SK-N-SH (cell line): ENCODE data around the gene TAS1R1. TPM values are rescaled to one million over a fixed set of nuclear protein-coding genes. Genes with fewer than 3 reads are reported as not detected.
"Not testable (repeated sequence)": the region's sequence is repeated elsewhere in the genome, so short reads cannot be mapped to it uniquely, and the experiment has no call there.

Source experiments
- CTCF ChIA-PET: fragments of 300-600, 350-600 bp; formaldehyde crosslinking; extraction: SDS; loops from one replicate; lab custom pipeline; 2021; lab: Yijun Ruan, JAX
- POLR2A ChIA-PET: fragments of 350-600 bp; sonication (Branson Sonifier 250); formaldehyde crosslinking; extraction: SDS; loops from one replicate; lab custom pipeline; 2020; ENCODE audit warnings: antibody characterized with exemption, inconsistent platforms; lab: Yijun Ruan, JAX
- DNase-seq: peaks from one replicate; pipeline ENCODE4 v3.0.0; 2012
- H2AFZ ChIP-seq: fragments of 200-600 bp; sonication (generic); 2 replicates; pipeline ENCODE4 v1.8.1; 2016; ENCODE audit warnings: antibody characterized with exemption, mild to moderate bottlenecking, low read depth
- H3F3A ChIP-seq: fragments of 200-600 bp; sonication (generic); replicated peaks from 2 replicates; pipeline ENCODE3; 2016; ENCODE audit warnings: antibody characterized with exemption, mild to moderate bottlenecking; ENCODE audit not compliant: insufficient read depth
- H3K27ac ChIP-seq, 2 experiments: fragments of 200-500 bp in 1 of 2; fragments of 200-600 bp in 1 of 2; sonication (Bioruptor generic) in 1 of 2; sonication (generic), shearing (Covaris generic) in 1 of 2; 2 replicates each; pipeline versions ENCODE4 v1.5.1 to v1.6.1; 2014 to 2016; ENCODE audit warnings: low read depth in 2 of 2, inconsistent platforms in 1 of 2, low read length in 1 of 2, mild to moderate bottlenecking in 1 of 2, mixed read lengths in 1 of 2
- H3K27me3 ChIP-seq: fragments of 200-600 bp; sonication (generic), shearing (Covaris generic); 2 replicates; pipeline ENCODE4 v1.6.1; 2016; ENCODE audit warnings: mixed run types; ENCODE audit not compliant: insufficient read depth
- H3K36me3 ChIP-seq, 2 experiments: fragments of 200-500 bp in 1 of 2; fragments of 200-600 bp in 1 of 2; sonication (Bioruptor generic) in 1 of 2; sonication (generic) in 1 of 2; replicated peaks in 1 of 2; 2 replicates each; pipeline versions ENCODE3 to v1.5.1; 2014 to 2016; ENCODE audit warnings: low read length in 1 of 2, mild to moderate bottlenecking in 1 of 2; ENCODE audit not compliant: insufficient read depth in 2 of 2, control insufficient read depth in 1 of 2
- H3K4me1 ChIP-seq, 2 experiments: fragments of 200-500 bp in 1 of 2; fragments of 200-600 bp in 1 of 2; sonication (Bioruptor generic) in 1 of 2; sonication (generic), shearing (Covaris generic) in 1 of 2; 2 replicates each; pipeline versions ENCODE4 v1.5.1 to v1.6.1; 2014 to 2016; ENCODE audit warnings: low read depth in 1 of 2, low read length in 1 of 2, mixed run types in 1 of 2; ENCODE audit not compliant: insufficient read depth in 2 of 2, control insufficient read depth in 1 of 2
- H3K4me2 ChIP-seq: fragments of 200-600 bp; sonication (generic), shearing (Covaris generic); 2 replicates; pipeline ENCODE4 v1.6.1; 2017; ENCODE audit warnings: mixed run types
- H3K4me3 ChIP-seq, 2 experiments: fragments of 200-500 bp in 1 of 2; fragments of 200-600 bp in 1 of 2; sonication (Bioruptor generic) in 1 of 2; sonication (generic), shearing (Covaris generic) in 1 of 2; 2 replicates each; pipeline versions ENCODE4 v1.5.1 to v1.8.1; 2014 to 2016; ENCODE audit warnings: low read depth in 2 of 2, inconsistent platforms in 1 of 2, low read length in 1 of 2, mild to moderate bottlenecking in 1 of 2, mixed read lengths in 1 of 2, moderate library complexity in 1 of 2
- H3K79me2 ChIP-seq: fragments of 200-600 bp; sonication (generic); 2 replicates; pipeline ENCODE4 v1.8.1; 2017; ENCODE audit warnings: mild to moderate bottlenecking; ENCODE audit not compliant: insufficient read depth
- H3K9ac ChIP-seq: fragments of 200-600 bp; sonication (generic); 2 replicates; pipeline ENCODE4 v1.6.1; 2017; ENCODE audit warnings: mixed run types
- H3K9me2 ChIP-seq: fragments of 200-600 bp; sonication (generic); 2 replicates; pipeline ENCODE4 v1.6.1; 2017; ENCODE audit warnings: mixed run types
- H3K9me3 ChIP-seq: fragments of 200-600 bp; sonication (generic); 2 replicates; pipeline ENCODE4 v1.6.1; 2017; ENCODE audit warnings: mixed run types, mild to moderate bottlenecking, moderate library complexity
- H4K20me1 ChIP-seq: fragments of 200-600 bp; sonication (generic); 2 replicates; pipeline ENCODE4 v1.6.1; 2017; ENCODE audit warnings: mild to moderate bottlenecking, mixed run types; ENCODE audit not compliant: insufficient read depth
- EP300 ChIP-seq, 2 experiments: IDR thresholded peaks; 2 replicates each; pipeline versions ENCODE4 v1.4.0 to v1.6.1; 2012; ENCODE audit warnings: borderline replicate concordance in 1 of 2, low read depth in 1 of 2, low read length in 1 of 2
- EZH2phosphoT487 ChIP-seq: fragments of 200-600 bp; sonication (generic); IDR thresholded peaks from 2 replicates; pipeline ENCODE4 v1.6.1; 2017; ENCODE audit warnings: low read depth, mixed run types, mild to moderate bottlenecking, antibody characterized with exemption, moderate library complexity, borderline replicate concordance
- GATA2 ChIP-seq: sonication (generic); formaldehyde crosslinking; IDR thresholded peaks from 2 replicates; pipeline ENCODE4 v1.5.0; 2020; ENCODE audit warnings: mild to moderate bottlenecking, missing genetic modification reagents
- MEF2A ChIP-seq: IDR thresholded peaks from 2 replicates; pipeline ENCODE4 v1.4.0; 2012; ENCODE audit warnings: low read depth, borderline replicate concordance
- NFIC ChIP-seq: IDR thresholded peaks from 2 replicates; pipeline ENCODE4 v1.4.0; 2012; ENCODE audit warnings: borderline replicate concordance
- NRF1 ChIP-seq: IDR thresholded peaks from 2 replicates; pipeline ENCODE4 v1.6.1; 2012; ENCODE audit warnings: low read depth, mild to moderate bottlenecking, low read length
- POLR2AphosphoS5 ChIP-seq: IDR thresholded peaks from 2 replicates; pipeline ENCODE4 v1.6.1; 2012; ENCODE audit warnings: low read depth, low read length
- RAD21 ChIP-seq: IDR thresholded peaks from 2 replicates; pipeline ENCODE4 v1.6.1; 2012; ENCODE audit warnings: mild to moderate bottlenecking, low read length
- RCOR1 ChIP-seq: fragments of 150-350 bp; IDR thresholded peaks from 2 replicates; pipeline ENCODE4 v1.6.1; 2017; ENCODE audit warnings: antibody characterized with exemption, low read length
- RFX5 ChIP-seq: IDR thresholded peaks from 2 replicates; pipeline ENCODE4 v1.6.1; 2012; ENCODE audit warnings: mild to moderate bottlenecking, improper control_type of control experiment, low read length
- RXRA ChIP-seq: IDR thresholded peaks from 2 replicates; pipeline ENCODE4 v1.4.0; 2012; ENCODE audit warnings: low read depth, mild to moderate bottlenecking, borderline replicate concordance
- TAF1 ChIP-seq: IDR thresholded peaks from 2 replicates; pipeline ENCODE4 v1.6.1; 2012; ENCODE audit warnings: low read depth, mild to moderate bottlenecking, low read length, moderate library complexity, borderline replicate concordance
- TCF12 ChIP-seq: IDR thresholded peaks from 2 replicates; pipeline ENCODE4 v1.4.0; 2012
- TEAD4 ChIP-seq: IDR thresholded peaks from 2 replicates; pipeline ENCODE4 v1.4.0; 2012; ENCODE audit warnings: mild to moderate bottlenecking, borderline replicate concordance; ENCODE audit not compliant: insufficient read depth
- WGBS: methylation state at CpG from one replicate; pipeline ENCODE4 v1.1.6; 2017; ENCODE audit warnings: low lambda C conversion rate; 5-methylcytosine and 5-hydroxymethylcytosine counted together
- polyA plus RNA-seq, 3 experiments: library from polyadenylated mRNA; depleted of rRNA; stranded (reverse); fragments of >200 nt; gene quantifications; 2 replicates each; pipeline ENCODE4 v1.2.3, GENCODE V29; 2012
- TF ChIP-seq, protein P1 (sequence below): IDR thresholded peaks from 2 replicates; pipeline ENCODE4 v1.4.0; 2012; ENCODE audit warnings: low read depth, borderline replicate concordance
- TF ChIP-seq, protein P2 (sequence below): IDR thresholded peaks from 2 replicates; pipeline ENCODE4 v1.6.1; 2012; ENCODE audit warnings: mild to moderate bottlenecking, low read depth, low read length, moderate library complexity
- TF ChIP-seq, protein P3 (sequence below): IDR thresholded peaks from 2 replicates; pipeline ENCODE4 v1.4.0; 2012; ENCODE audit warnings: low read depth

TAS1R1 gene
- polyA plus RNA-seq, 1 of the 3 experiments (the other 2 are of a cell fraction): not detected

DNA sequence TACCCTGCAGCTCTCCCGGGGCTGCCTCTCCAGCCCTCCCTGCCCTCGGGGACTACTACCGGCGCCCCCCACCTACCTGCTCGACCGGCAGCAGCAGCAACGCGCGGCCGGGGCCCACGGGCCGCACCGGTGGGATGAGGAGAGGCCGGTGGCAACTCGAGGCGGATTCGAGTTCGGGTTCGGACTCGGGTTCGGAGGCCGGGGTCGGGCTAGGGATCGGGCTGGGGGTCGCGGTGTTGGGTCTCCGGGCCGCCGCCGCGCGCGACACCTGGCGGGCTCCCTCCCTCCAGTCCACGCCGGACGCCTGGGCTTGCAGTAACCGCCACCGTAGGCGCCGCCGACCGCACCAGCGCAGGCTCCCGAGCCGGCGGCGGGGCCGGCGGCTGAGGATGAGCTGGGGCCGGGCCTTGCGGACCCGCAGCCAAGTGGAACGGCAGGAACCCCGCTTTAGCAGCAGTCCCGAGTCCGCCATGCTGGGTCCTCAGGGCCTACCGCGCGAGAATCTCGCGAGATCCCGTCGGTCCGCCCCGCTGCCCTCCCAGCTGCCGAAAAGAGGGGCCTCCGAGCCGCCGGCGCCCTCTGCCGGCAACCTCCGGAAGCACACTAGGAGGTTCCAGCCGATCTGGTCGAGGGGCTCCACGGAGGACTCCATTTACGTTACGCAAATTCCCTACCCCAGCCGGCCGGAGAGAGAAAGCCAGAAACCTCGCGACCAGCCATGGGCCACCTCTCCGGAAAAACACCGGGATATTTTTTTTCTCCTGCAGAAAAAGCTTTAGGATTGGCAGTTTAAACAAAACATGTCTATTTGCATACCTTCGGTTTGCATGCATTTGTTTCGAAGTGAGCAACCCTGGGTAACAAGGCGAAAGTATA is 838 bp upstream of the TAS1R1 start, which contains the start of gene NOL9 (continued):
- no peak for TF ChIP-seq TEAD4
- peak in 1 of 2 experiments; percentile 8; a peak in 1 of 4 replicates for TF ChIP-seq EP300 (IDR thresholded peaks at IDR 0.05; ENCODE audit: borderline replicate concordance in 1 of 2, low read depth in 1 of 2, low read length in 1 of 2)
- 0 out of 2 replicates have a peak, but pooled peaks have one; percentile 30 for TF ChIP-seq RCOR1
- peak; percentile 81 for TF ChIP-seq POLR2AphosphoS5
- TF ChIP-seq RAD21: peak; percentile 61
- TF ChIP-seq TCF12: no peak
- no peak for TF ChIP-seq NFIC
- TF ChIP-seq EZH2phosphoT487: no peak
- TF ChIP-seq NRF1: no peak
- TF ChIP-seq, protein P1, sequence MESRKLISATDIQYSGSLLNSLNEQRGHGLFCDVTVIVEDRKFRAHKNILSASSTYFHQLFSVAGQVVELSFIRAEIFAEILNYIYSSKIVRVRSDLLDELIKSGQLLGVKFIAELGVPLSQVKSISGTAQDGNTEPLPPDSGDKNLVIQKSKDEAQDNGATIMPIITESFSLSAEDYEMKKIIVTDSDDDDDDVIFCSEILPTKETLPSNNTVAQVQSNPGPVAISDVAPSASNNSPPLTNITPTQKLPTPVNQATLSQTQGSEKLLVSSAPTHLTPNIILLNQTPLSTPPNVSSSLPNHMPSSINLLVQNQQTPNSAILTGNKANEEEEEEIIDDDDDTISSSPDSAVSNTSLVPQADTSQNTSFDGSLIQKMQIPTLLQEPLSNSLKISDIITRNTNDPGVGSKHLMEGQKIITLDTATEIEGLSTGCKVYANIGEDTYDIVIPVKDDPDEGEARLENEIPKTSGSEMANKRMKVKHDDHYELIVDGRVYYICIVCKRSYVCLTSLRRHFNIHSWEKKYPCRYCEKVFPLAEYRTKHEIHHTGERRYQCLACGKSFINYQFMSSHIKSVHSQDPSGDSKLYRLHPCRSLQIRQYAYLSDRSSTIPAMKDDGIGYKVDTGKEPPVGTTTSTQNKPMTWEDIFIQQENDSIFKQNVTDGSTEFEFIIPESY: peak; percentile 99
- TF ChIP-seq RFX5: no peak

DNA sequence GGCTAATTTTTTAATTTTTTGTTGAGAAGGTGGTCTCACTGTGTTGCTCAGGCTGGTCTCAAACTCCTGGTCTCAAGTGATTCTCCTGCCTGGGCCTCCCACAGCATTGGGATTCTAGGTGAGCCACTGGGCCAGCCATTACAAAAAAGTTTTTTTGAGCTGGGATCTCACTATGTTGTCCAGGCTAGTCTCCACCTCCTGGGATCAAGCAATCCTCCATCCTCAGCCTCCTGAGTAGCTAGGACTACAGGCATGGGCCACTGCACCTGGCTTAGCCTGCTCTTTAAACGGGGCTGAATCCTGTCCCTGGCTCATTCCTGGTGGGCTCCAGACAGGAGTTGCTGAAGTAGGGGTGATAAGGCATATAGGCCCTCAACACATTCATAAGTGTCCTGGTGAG is 2.5 kb downstream of the TAS1R1 start:
- no peaks in the 10 kb centered on the region for H4K20me1 ChIP-seq
- H3K27me3 ChIP-seq: no peaks in the 10 kb centered on the region
- H3K36me3 ChIP-seq: no peaks in the 10 kb centered on the region
- H3K79me2 ChIP-seq: peaks cover 17% of the 10 kb centered on the region
- H2AFZ ChIP-seq: no peak overlapping the region
- no peak overlapping the region for H3K4me2 ChIP-seq
- 0% methylated on average over 1 of the region's 1 CpG for WGBS
- TF ChIP-seq, protein P2, sequence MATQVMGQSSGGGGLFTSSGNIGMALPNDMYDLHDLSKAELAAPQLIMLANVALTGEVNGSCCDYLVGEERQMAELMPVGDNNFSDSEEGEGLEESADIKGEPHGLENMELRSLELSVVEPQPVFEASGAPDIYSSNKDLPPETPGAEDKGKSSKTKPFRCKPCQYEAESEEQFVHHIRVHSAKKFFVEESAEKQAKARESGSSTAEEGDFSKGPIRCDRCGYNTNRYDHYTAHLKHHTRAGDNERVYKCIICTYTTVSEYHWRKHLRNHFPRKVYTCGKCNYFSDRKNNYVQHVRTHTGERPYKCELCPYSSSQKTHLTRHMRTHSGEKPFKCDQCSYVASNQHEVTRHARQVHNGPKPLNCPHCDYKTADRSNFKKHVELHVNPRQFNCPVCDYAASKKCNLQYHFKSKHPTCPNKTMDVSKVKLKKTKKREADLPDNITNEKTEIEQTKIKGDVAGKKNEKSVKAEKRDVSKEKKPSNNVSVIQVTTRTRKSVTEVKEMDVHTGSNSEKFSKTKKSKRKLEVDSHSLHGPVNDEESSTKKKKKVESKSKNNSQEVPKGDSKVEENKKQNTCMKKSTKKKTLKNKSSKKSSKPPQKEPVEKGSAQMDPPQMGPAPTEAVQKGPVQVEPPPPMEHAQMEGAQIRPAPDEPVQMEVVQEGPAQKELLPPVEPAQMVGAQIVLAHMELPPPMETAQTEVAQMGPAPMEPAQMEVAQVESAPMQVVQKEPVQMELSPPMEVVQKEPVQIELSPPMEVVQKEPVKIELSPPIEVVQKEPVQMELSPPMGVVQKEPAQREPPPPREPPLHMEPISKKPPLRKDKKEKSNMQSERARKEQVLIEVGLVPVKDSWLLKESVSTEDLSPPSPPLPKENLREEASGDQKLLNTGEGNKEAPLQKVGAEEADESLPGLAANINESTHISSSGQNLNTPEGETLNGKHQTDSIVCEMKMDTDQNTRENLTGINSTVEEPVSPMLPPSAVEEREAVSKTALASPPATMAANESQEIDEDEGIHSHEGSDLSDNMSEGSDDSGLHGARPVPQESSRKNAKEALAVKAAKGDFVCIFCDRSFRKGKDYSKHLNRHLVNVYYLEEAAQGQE: no peak
- TF ChIP-seq RCOR1 (no peak), RFX5 (no peak), POLR2AphosphoS5 (no peak), MEF2A (no peak), RXRA (no peak), TAF1 (no peak), GATA2 (CRISPR knock-in tag) (no peak), TEAD4 (no peak)
- TF ChIP-seq, protein P3, sequence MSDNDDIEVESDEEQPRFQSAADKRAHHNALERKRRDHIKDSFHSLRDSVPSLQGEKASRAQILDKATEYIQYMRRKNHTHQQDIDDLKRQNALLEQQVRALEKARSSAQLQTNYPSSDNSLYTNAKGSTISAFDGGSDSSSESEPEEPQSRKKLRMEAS: no peak
- no peak overlapping the region for H3K9ac ChIP-seq
- no peaks in the 10 kb centered on the region for H3K9me2 ChIP-seq
- H3K4me1 ChIP-seq: peaks cover 0 to 14% of the 10 kb centered on the region in 2 experiments; a peak in 1 of 4 replicates
- ChIA-PET POLR2A (no interaction called here), CTCF (interaction anchor here (0.6 kb wide), 1 partner anchor 134 kb away, joined by 3 read pairs; no protein-coding TSS in a partner anchor)
- no peaks in the 10 kb centered on the region for H3K9me3 ChIP-seq
- H3K4me3 ChIP-seq: no peak overlapping the region
- no peak for DNase-seq
- no peak overlapping the region for H3K27ac ChIP-seq
- H3F3A ChIP-seq: no peaks in the 10 kb centered on the region

DNA sequence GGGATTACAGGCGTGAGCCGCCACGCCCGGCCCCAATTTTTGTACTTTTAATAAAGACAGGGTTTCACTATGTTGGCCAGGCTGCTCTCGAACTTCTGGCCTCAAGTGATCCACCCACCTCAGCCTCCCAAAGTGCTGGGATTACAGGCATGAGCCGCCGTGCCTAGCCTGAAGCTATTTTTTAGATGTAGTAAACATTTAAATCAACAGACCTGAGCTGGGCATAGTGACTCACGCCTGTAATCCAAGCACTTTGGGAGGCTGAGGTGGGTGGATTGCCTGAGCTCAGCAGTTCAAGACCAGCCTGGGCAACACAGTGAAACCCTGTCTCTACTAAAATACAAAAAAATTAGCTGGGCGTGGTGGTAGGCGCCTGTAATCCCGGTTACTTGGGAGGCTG is 4.1 kb downstream of the TAS1R1 start:
- H3K4me1 ChIP-seq, H3K27me3 ChIP-seq, DNase-seq, H3F3A ChIP-seq, H4K20me1 ChIP-seq, H3K9ac ChIP-seq, H3K36me3 ChIP-seq, H3K4me3 ChIP-seq, H3K4me2 ChIP-seq, H2AFZ ChIP-seq, POLR2A ChIA-PET, H3K79me2 ChIP-seq, H3K9me3 ChIP-seq, H3K27ac ChIP-seq, H3K9me2 ChIP-seq: not testable (repeated sequence)
- 83% methylated on average over 10 of the region's 11 CpGs for WGBS
- CTCF ChIA-PET: interaction anchor here (1.1 to 1.5 kb wide), 2 partner anchors 30 to 87 kb away, joined by 3 read pairs; no protein-coding TSS in a partner anchor
